ENCODE measurements around the gene PRRG3.

DNA sequence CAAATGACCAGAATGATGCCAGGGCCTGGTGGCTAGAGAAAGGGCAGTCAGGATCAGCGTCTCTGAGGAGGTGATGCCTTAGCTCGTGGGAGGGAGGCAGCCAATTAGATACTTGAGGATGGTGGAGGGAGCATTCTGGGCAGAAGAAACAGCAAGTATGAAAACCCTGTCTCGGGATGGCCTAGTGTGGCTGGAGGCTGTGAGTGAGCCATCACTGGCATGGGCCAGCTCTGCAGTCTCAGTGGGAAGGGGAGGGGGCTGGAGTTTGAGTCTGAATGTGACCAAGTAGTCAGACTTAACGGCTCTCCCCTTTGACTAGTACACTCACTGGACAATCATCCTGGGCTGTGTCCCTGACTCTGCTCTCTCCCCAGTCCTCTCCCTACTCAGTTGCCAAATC is 46.3 kb downstream of the PRRG3 start:
- TF ChIP-seq CTCF (IDR thresholded peaks at IDR 0.05) = no peak
- TF ChIP-seq POLR2AphosphoS5 (IDR thresholded peaks at IDR 0.05) = no peak
- no peak for TF ChIP-seq POLR2A (IDR thresholded peaks at IDR 0.05)

Data from breast epithelium (tissue), 3 donors.